T-helper 17 cell (primary cell): ENCODE results near the gene METTL21C. TPM values are rescaled to one million over a fixed set of nuclear protein-coding genes. Genes with fewer than 3 reads are reported as not detected.

Experiments
- ATAC-seq: fragments of 150-1000 bp; cut with Tn5 transposase; 2 replicates; pipeline ENCODE4 v1.10.0; 2021; ENCODE audit warnings: mild to moderate bottlenecking, moderate library complexity
- DNase-seq, 3 donors: peaks; one replicate each; pipeline versions ENCODE4 v3.0.0 to v3.0.0-alpha.2; 2020 to 2021
- H3K9me3 ChIP-seq: one replicate; pipeline ENCODE4 v1.7.0; 2013; ENCODE audit warnings: low read length, mild to moderate bottlenecking; ENCODE audit not compliant: control insufficient read depth, poor library complexity, severe bottlenecking
- H3K27ac Mint-ChIP-seq: one replicate; pipeline ENCODE4 v1.8.0; 2022; ENCODE audit warnings: mild to moderate bottlenecking, moderate library complexity, mixed read lengths
- H3K27me3 Mint-ChIP-seq: one replicate; pipeline ENCODE4 v1.8.0; 2022; ENCODE audit warnings: mixed read lengths
- H3K36me3 Mint-ChIP-seq: one replicate; pipeline ENCODE4 v1.8.0; 2022; ENCODE audit warnings: low read depth, mixed read lengths
- H3K4me1 Mint-ChIP-seq: one replicate; pipeline ENCODE4 v1.8.0; 2022; ENCODE audit warnings: mild to moderate bottlenecking, mixed read lengths
- H3K4me3 Mint-ChIP-seq: one replicate; pipeline ENCODE4 v1.8.0; 2022; ENCODE audit warnings: mild to moderate bottlenecking, moderate library complexity, mixed read lengths
- total RNA-seq, 4 donors: library from RNA in 2 of 4; stranded (reverse) in 2 of 4; gene quantifications; one replicate each; pipeline ENCODE4 v1.2.3 and lab custom pipeline; 2022 to 2026

METTL21C gene
- total RNA-seq, 2 donors from 2014 or later = not detected

DNA sequence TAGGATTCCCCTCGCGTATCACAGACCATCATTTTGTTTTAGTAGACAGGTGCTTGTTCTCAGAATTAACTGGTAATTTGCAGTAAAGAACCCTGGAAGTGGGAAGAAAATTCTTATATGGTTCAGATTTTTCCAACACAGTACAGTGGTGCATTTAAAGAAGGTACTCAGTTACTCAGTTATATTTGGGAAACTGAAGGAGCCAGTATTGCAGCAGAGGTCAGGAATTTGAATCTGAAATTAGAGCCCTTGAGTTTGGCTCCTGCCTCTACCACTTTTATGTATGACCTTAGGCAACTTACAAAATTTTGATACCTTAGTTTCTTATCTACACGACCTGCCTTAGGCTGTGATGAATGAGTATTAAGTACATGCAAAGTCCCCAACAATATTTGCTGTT lies 19.7 kb downstream of the METTL21C start:
- no peaks in the 10 kb centered on the region for H3K9me3 ChIP-seq
- Mint-ChIP-seq H3K27ac (peak overlapping the region; percentile 51), H3K4me1 (peaks cover 6% of the 10 kb centered on the region), H3K4me3 (no peak overlapping the region), H3K36me3 (peaks cover 7% of the 10 kb centered on the region), H3K27me3 (no peaks in the 10 kb centered on the region)
- DNase-seq (no peak), ATAC-seq (no peak)

DNA sequence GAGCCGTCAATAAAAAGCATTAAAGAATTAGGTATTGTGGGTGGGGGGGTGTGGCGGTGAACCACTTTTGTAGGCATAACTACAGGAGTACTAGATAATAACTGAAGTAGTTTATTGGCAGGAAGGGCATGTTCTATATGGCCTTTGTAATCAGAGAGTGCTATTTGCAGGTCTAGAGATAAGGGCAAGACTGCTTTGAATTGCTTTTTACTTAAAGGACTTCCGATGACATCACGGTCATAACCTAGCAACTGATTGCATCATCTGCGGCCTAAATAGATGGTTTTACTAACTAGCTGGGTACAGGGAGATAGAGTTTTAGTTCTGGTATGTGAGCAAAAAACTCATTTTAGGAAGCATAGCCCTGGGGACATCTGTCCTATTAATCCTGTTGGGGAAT lies 24.7 kb downstream of the METTL21C start:
- H3K4me3 Mint-ChIP-seq = no peak overlapping the region
- H3K9me3 ChIP-seq = no peaks in the 10 kb centered on the region
- H3K27me3 Mint-ChIP-seq = no peaks in the 10 kb centered on the region
- DNase-seq = no peak
- H3K36me3 Mint-ChIP-seq = peaks cover 6% of the 10 kb centered on the region
- ATAC-seq = no peak
- H3K27ac Mint-ChIP-seq = no peak overlapping the region
- no peaks in the 10 kb centered on the region for H3K4me1 Mint-ChIP-seq

DNA sequence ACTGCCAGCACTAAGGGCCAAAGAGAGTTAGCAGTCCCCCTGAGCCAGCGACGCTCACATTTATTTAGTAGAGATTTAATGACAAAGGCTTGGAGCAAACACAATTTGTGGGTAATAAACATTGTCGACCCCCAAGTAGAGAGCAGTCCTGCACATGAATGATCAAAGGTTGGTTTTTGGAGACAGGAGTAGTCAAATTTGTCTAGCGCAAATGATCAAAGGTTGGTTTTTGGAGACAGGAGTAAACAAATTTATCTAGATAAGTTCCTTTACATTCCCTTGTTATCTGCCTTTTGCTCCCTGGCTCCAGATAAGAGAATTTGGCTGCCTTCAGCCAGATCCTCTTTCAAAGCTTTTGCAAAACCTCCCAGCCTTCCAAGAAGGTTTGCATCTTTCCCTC lies 26.9 kb downstream of the METTL21C start:
- ATAC-seq (no peak), DNase-seq (no peak)
- Mint-ChIP-seq H3K36me3 (peaks cover 6% of the 10 kb centered on the region), H3K27ac (no peak overlapping the region), H3K4me3 (no peak overlapping the region), H3K4me1 (no peaks in the 10 kb centered on the region), H3K27me3 (no peaks in the 10 kb centered on the region)
- H3K9me3 ChIP-seq = no peaks in the 10 kb centered on the region

DNA sequence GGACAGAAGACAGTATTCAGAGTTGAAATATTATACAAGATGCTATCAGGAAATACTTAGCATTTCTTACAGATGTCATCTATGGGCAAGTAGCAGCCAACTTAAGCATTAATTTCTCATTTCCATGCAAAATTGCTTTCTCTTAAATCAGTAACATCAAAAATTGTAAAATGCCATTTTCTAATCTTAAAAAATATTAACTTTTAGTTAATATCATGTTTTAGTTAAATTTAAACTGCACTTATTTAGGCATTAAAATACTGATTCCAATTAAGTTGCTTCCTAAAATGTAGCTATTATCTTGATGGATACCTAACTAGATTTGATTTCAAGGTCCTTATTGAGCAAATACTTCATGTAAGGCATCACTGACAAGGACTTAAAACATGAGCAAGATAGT lies 27.8 kb downstream of the METTL21C start:
- Mint-ChIP-seq H3K27me3 (no peaks in the 10 kb centered on the region), H3K4me1 (peaks cover 2% of the 10 kb centered on the region), H3K27ac (no peak overlapping the region), H3K4me3 (no peak overlapping the region), H3K36me3 (peaks cover 7% of the 10 kb centered on the region)
- no peak for ATAC-seq
- no peaks in the 10 kb centered on the region for H3K9me3 ChIP-seq
- no peak for DNase-seq

DNA sequence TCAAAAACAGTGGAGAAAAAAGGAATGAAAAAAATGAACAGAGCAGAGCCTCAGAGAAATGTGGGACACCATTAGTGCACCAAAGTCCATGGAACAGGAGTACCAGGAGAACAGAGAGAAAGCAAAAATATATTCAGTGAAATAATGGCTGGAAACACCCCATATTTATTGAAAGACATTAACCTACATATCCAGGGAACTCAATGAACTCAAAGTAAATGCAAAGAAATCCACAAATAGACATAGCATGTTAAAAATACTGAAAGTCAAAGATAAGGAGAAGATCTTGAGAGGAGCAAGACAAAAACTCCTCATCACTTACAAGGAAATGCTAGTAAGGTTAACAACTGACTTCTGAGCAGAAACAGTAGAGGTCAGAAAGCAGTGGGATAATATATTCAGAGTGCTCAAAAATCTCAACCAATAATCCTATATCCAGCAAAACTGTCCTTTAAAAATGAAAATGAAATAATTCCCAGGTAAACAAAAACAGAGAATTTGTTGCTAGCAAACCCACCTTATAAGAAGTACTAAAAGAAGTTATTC lies 35.6 kb downstream of the METTL21C start:
- no peak overlapping the region for H3K4me3 Mint-ChIP-seq
- no peak for ATAC-seq
- H3K27me3 Mint-ChIP-seq = no peaks in the 10 kb centered on the region

DNA sequence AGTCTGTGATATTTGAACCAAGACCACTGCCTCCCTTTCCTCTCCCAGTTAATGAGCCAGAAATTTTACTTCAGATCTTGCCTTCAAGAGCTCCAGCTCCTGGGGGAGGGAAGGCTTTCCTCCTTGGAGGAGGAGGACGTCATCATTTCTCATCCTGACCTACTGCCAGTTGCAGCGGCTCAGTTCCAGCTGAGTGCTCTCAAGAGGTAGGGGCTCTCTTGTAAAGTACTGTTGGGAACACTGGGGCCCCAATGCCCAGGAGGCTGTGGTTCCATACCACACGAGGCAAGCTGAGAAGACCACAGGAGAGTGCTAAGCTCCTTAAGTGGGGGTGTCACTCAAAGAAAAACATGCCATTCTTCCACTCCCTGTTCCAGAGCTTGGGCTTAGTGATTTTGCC lies 36.2 kb downstream of the METTL21C start:
- ATAC-seq (no peak), DNase-seq (no peak)
- Mint-ChIP-seq H3K27me3 (no peaks in the 10 kb centered on the region), H3K27ac (peak overlapping the region; percentile 51), H3K4me1 (peaks cover 7% of the 10 kb centered on the region), H3K36me3 (peaks cover 12% of the 10 kb centered on the region), H3K4me3 (no peak overlapping the region)
- no peaks in the 10 kb centered on the region for H3K9me3 ChIP-seq

More for the DNA sequence above, 35.6 kb downstream of the METTL21C start:
- Mint-ChIP-seq H3K4me1 (peaks cover 7% of the 10 kb centered on the region), H3K36me3 (peaks cover 12% of the 10 kb centered on the region), H3K27ac (peak overlapping the region; percentile 51)
- no peaks in the 10 kb centered on the region for H3K9me3 ChIP-seq
- no peak for DNase-seq

DNA sequence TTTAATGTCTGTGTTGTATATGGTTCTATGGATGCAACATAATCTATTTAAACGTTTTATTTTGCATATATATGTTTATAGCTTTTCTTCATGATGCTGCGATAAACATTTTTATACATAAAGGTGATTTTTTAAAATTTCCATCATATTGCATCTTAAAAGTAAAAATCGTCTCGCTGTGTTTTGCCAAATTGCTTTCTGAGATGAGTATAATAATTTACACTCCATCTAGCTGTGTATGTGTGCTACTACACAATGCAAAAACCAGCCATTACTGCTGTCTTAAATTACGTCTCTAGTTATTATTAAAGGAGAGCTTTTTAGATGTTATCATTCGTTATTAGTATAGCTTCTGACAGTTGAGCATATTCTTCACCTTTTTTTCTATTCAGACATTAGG lies 37.2 kb downstream of the METTL21C start:
- Mint-ChIP-seq H3K4me3 (no peak overlapping the region), H3K27ac (no peak overlapping the region), H3K27me3 (no peaks in the 10 kb centered on the region), H3K4me1 (peaks cover 7% of the 10 kb centered on the region), H3K36me3 (peaks cover 12% of the 10 kb centered on the region)
- DNase-seq (no peak), ATAC-seq (peak; percentile 36)
- H3K9me3 ChIP-seq = no peaks in the 10 kb centered on the region

DNA sequence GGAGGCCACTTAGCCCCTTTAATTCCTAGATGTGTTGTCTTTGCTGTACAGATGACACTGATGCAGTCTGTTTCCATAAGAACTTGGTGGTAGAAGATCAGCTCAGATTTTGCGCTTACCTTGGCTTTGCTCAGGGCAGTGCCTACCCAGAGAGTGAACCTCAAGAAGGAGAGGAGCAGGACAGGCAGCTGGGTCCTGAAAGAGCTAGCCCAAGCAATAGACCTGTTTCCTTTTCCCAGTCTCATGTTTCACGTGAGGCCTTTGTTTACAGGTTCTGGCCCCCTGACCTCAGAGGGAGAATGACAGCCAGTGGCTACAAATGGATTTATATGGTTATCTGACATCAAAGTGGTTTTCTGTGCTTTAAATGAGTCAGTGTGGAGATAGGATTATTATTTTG lies 40.1 kb downstream of the METTL21C start:
- DNase-seq = no peak
- peaks cover 2% of the 10 kb centered on the region for H3K4me1 Mint-ChIP-seq
- H3K36me3 Mint-ChIP-seq = peaks cover 9% of the 10 kb centered on the region
- no peak for ATAC-seq
- no peak overlapping the region for H3K27ac Mint-ChIP-seq
- no peaks in the 10 kb centered on the region for H3K27me3 Mint-ChIP-seq
- H3K9me3 ChIP-seq = no peaks in the 10 kb centered on the region
- H3K4me3 Mint-ChIP-seq = no peak overlapping the region

DNA sequence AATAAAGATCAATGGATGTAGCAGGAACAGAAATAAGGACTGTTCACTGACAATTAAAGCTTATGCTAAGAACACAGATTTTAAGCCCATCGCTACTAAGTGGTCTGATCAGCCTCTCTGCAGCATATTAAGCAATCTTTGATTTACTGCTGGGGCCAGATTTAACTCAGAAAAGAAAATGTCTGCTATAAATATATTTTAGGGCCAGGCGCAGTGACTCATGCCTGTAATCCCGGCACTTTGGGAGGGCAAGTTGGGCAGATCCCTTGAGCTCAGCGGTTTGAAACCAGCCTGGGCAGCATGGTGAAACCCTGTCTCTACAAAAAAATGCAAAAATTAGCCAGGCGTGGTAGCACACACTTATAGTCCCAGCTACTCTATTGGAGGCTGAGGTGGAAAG lies 43.0 kb downstream of the METTL21C start:
- Mint-ChIP-seq H3K27me3 (no peaks in the 10 kb centered on the region), H3K27ac (peak overlapping the region; percentile 9), H3K4me3 (no peak overlapping the region), H3K4me1 (peaks cover 3% of the 10 kb centered on the region), H3K36me3 (peaks cover 4% of the 10 kb centered on the region)
- H3K9me3 ChIP-seq = no peaks in the 10 kb centered on the region
- ATAC-seq = no peak
- no peak for DNase-seq

DNA sequence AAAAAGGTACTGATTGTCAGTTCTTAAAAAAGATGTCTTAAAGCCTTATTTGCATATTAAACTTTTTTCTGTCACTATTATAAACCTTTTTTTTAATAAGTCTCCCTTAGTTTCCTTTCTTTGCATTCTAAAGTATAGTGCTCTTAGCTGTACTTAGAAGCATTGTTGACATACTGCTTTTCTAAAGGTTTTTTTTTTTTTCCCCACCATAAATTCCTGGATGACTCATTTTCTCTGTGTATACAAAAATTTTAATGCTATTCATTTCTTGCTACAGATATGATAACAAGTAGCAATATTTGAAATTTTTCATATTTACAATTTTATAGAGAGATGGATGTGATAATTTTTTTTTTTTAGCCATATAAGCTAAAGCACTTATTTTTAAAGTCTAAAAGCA lies 43.5 kb downstream of the METTL21C start:
- H3K36me3 Mint-ChIP-seq = peaks cover 2% of the 10 kb centered on the region
- no peak for ATAC-seq
- H3K27me3 Mint-ChIP-seq = no peaks in the 10 kb centered on the region
- no peaks in the 10 kb centered on the region for H3K9me3 ChIP-seq
- H3K4me1 Mint-ChIP-seq = peaks cover 3% of the 10 kb centered on the region
- peak overlapping the region; percentile 9 for H3K27ac Mint-ChIP-seq
- no peak overlapping the region for H3K4me3 Mint-ChIP-seq
- DNase-seq = no peak

DNA sequence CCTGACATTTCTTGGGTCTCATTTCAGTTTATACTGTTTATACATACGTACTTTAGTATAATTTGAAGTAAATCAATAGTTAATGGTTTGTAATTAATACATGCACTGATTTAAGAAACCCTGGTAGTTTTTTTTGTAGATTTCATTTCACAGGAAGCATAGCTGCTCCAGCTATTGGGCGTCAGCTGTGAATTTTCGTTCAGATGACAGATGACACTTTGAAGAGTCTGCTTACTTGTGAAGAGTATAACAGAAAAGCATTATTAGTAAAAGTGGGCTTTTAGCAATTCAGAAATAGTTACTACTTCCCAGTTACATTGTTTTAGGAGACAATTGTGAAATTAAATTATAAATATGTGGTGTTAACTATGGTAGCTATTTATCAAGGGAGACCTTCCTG lies 44.4 kb downstream of the METTL21C start:
- no peak for DNase-seq
- Mint-ChIP-seq H3K4me3 (no peak overlapping the region), H3K36me3 (peaks cover 2% of the 10 kb centered on the region), H3K4me1 (peaks cover 3% of the 10 kb centered on the region), H3K27ac (peak overlapping the region; percentile 9), H3K27me3 (no peaks in the 10 kb centered on the region)
- no peaks in the 10 kb centered on the region for H3K9me3 ChIP-seq
- ATAC-seq = no peak

DNA sequence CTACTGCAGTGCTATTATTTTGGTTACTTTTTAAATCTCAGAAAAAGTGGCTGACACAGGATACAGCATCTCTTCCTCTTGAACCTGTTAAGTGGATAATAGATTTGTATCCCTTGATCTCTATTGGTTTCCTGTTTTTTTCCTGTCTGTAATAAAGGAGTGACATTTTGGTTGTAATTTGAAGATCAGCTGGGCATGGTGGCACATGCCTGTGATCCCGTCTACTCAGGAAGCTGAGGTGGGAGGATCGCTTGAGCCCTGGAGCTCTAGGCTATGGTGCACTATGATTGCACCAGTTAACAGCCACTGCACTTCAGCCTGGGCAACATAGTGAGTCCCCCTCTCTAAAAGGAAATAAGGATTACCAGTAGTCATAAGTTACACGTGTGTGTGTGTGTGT lies 46.8 kb downstream of the METTL21C start:
- ATAC-seq (no peak), DNase-seq (no peak)
- Mint-ChIP-seq H3K27ac (no peak overlapping the region), H3K27me3 (no peaks in the 10 kb centered on the region), H3K4me1 (peaks cover 3% of the 10 kb centered on the region), H3K4me3 (no peak overlapping the region), H3K36me3 (peaks cover 4% of the 10 kb centered on the region)
- no peaks in the 10 kb centered on the region for H3K9me3 ChIP-seq

DNA sequence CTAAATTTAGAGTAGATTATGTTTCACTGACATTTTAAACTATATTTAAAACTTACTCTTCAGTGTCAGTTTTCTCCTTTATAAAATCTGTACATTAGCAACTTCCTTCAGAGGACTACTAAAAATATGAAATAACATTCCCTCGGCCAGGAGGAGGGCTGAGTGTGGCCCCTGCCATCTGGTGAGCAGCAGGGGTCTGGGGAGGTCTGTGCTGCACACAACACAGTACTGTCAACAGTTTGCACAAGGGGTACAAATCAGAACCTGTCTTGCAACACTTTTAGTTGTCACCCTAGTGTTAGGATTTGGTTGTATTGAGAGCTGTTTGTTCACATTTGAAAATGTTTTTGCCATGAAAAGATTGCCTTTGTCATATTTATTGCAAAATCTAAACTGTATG lies 49.1 kb downstream of the METTL21C start:
- H3K27ac Mint-ChIP-seq = no peak overlapping the region
- ATAC-seq = no peak
- H3K4me1 Mint-ChIP-seq = peaks cover 3% of the 10 kb centered on the region
- peaks cover 4% of the 10 kb centered on the region for H3K36me3 Mint-ChIP-seq
- no peak overlapping the region for H3K4me3 Mint-ChIP-seq
- no peaks in the 10 kb centered on the region for H3K9me3 ChIP-seq
- no peak for DNase-seq
- no peaks in the 10 kb centered on the region for H3K27me3 Mint-ChIP-seq

DNA sequence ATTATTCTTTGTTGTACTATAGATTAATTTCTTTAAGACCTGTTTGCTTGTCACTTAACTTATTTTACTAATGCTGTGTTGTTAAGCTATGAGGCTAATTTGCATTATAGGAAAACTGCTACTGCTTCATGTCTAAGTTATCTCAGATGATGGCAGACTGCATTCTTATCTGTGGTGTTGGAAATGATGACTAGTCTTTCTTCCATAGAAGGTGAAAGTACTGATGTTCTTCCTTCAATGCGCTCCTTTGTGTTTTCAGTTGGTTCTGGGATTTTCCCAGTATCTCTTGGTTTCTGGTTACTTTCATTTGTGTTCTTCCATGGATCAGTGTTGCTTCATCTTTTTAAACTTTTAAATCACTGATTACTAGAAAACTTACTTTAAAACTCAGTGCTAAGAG lies 51.2 kb downstream of the METTL21C start:
- ATAC-seq (no peak), DNase-seq (no peak)
- H3K27me3 Mint-ChIP-seq = no peaks in the 10 kb centered on the region
- H3K9me3 ChIP-seq = no peaks in the 10 kb centered on the region
- peaks cover 3% of the 10 kb centered on the region for H3K4me1 Mint-ChIP-seq
- peaks cover 4% of the 10 kb centered on the region for H3K36me3 Mint-ChIP-seq
- H3K4me3 Mint-ChIP-seq = no peak overlapping the region
- no peak overlapping the region for H3K27ac Mint-ChIP-seq
